HUES48 (cell line): ENCODE results near the gene CEP83.
"Not testable (repeated sequence)": the region's sequence is repeated elsewhere in the genome, so short reads cannot be mapped to it uniquely, and the experiment has no call there.

Source experiments
- H3K27ac ChIP-seq: one replicate; pipeline ENCODE4 v1.7.0; 2013; ENCODE audit warnings: low read depth, low read length, inconsistent platforms
- H3K27me3 ChIP-seq: 2 replicates; pipeline ENCODE4 v1.6.1; 2013; ENCODE audit warnings: mild to moderate bottlenecking, low read length; ENCODE audit not compliant: control insufficient read depth, insufficient read depth
- H3K36me3 ChIP-seq: 2 replicates; pipeline ENCODE4 v1.6.1; 2013; ENCODE audit warnings: low read length; ENCODE audit not compliant: control insufficient read depth, insufficient read depth
- H3K4me1 ChIP-seq: 2 replicates; pipeline ENCODE4 v1.6.1; 2013; ENCODE audit warnings: mild to moderate bottlenecking, low read length; ENCODE audit not compliant: control insufficient read depth, insufficient read depth
- H3K4me3 ChIP-seq: 2 replicates; pipeline ENCODE4 v1.5.1; 2013; ENCODE audit warnings: mild to moderate bottlenecking, low read depth, low read length
- H3K9ac ChIP-seq: 2 replicates; pipeline ENCODE4 v1.6.1; 2013; ENCODE audit warnings: mild to moderate bottlenecking, low read depth, low read length, moderate library complexity
- H3K9me3 ChIP-seq: 2 replicates; pipeline ENCODE4 v1.6.1; 2013; ENCODE audit warnings: low read length; ENCODE audit not compliant: control insufficient read depth, insufficient read depth

Gene CEP83

DNA sequence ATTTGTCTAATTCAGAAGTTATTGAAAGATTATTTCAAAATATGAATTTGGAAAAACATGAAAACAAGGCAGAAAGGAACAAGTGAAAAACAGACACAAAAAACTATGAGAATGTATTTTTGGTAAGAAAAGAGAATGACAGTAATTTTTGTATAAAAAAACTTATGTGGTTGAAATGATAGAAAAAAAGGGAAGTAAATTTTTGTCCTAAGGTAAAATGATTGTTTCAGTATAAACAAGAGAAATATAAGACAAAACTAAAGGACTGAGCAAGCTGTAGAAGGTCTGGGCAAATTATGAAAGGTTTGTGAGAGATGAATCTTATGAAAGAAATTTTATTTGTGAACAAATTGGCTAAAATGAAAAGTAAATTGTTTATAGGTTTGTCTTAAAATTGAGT, 44.6 kb downstream of the CEP83 start:
- H3K27ac ChIP-seq, result no peak overlapping the region
- H3K36me3 ChIP-seq, result peaks cover 5% of the 10 kb centered on the region; the same call in 1 of the 2 replicates
- no peaks in the 10 kb centered on the region for H3K27me3 ChIP-seq
- no peak overlapping the region for H3K9ac ChIP-seq
- peaks cover 17% of the 10 kb centered on the region for H3K4me1 ChIP-seq
- no peak overlapping the region for H3K4me3 ChIP-seq
- no peaks in the 10 kb centered on the region for H3K9me3 ChIP-seq

DNA sequence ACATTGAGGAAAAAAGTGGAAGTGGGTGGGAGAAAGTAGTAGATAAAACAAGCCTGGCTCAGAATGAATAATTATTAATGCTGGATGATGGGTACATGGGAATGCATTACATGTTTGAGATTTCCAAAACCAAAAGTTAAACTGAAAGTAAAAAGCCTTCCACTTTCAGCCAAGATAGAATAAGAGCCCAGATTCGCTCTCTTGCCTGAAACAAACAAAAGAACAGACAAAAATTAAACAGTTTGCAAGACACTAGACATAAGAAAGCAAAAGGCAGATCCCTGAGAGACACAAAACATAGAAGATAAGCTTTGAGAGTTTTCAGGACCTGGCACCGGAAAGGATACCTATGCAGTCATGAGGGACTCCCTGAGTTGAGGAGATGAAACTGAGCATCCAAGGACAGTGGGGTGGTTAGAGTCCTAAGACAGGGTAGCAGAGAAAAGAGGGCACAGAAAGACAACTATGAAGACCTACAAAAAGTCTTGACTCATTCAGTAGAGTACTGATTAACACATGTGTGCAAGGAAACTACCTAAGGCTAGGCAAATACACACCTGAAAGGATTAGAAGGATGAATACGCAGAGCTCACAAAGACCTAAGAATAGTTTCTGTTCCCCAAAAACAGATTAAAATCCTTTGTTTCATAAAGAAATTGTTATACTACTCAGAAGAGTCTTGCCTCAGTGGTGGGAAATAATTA, 54.1 kb downstream of the CEP83 start:
- H3K36me3 ChIP-seq, result peaks cover 13% of the 10 kb centered on the region
- H3K27ac ChIP-seq, result no peak overlapping the region
- H3K4me1 ChIP-seq, result no peaks in the 10 kb centered on the region
- H3K9me3 ChIP-seq, result no peaks in the 10 kb centered on the region
- H3K9ac ChIP-seq, result no peak overlapping the region
- no peak overlapping the region for H3K4me3 ChIP-seq
- no peaks in the 10 kb centered on the region for H3K27me3 ChIP-seq

GRCh38 chr12:94404854-94405253, 54.8 kb downstream of the CEP83 start:
- no peak overlapping the region for H3K4me3 ChIP-seq
- no peaks in the 10 kb centered on the region for H3K27me3 ChIP-seq
- H3K27ac ChIP-seq, result no peak overlapping the region

DNA sequence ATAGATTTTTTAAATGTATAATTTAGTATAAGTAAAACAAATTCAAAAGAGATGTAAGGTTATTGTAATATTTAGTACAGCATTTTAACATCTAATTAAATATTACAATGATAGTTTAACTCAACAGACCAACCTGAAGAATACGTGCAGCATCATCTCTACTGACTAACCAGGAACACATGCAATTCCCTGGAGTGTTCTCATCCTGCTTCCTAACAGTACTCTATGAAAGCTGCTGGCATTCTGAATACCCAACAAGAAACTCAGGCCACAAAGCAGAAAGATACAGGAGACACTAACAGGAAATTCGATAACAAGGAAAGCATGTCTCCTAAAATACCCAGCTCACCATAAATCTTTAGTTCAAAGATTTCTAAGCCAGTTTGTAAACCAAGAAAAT, 58.3 kb downstream of the CEP83 start:
- peaks cover 11% of the 10 kb centered on the region for H3K9me3 ChIP-seq
- H3K27ac ChIP-seq, result no peak overlapping the region
- H3K4me1 ChIP-seq, result no peaks in the 10 kb centered on the region
- H3K4me3 ChIP-seq, result no peak overlapping the region
- H3K27me3 ChIP-seq, result no peaks in the 10 kb centered on the region
- peaks cover 6% of the 10 kb centered on the region; the same call in 1 of the 2 replicates for H3K36me3 ChIP-seq
- H3K9ac ChIP-seq, result no peak overlapping the region

More at GRCh38 chr12:94404854-94405253, 54.8 kb downstream of the CEP83 start:
- H3K9ac ChIP-seq, result no peak overlapping the region
- peaks cover 8% of the 10 kb centered on the region for H3K36me3 ChIP-seq
- no peaks in the 10 kb centered on the region for H3K4me1 ChIP-seq
- H3K9me3 ChIP-seq, result no peaks in the 10 kb centered on the region

DNA sequence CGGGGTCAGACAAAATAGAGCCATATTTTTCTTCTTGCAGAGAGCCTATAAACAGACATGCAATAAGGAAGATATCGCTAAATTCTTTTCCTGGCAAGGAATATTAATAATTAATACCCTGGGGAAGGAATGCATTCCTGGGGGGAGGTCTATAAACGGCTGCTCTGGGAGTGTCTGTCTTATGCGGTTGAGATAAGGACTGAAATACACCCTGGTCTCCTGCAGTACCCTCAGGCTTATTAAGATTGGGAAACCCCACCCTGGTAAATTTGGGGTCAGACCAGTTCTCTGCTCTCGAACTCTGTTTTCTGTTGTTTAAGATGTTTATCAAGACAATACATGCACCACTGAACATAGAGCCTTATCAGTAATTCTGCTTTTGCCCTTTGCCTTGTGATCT, 61.0 kb downstream of the CEP83 start:
- not testable (repeated sequence) for H3K27me3 ChIP-seq, H3K27ac ChIP-seq, H3K4me3 ChIP-seq, H3K9ac ChIP-seq, H3K4me1 ChIP-seq, H3K36me3 ChIP-seq
- H3K9me3 ChIP-seq, result peaks cover 11% of the 10 kb centered on the region

DNA sequence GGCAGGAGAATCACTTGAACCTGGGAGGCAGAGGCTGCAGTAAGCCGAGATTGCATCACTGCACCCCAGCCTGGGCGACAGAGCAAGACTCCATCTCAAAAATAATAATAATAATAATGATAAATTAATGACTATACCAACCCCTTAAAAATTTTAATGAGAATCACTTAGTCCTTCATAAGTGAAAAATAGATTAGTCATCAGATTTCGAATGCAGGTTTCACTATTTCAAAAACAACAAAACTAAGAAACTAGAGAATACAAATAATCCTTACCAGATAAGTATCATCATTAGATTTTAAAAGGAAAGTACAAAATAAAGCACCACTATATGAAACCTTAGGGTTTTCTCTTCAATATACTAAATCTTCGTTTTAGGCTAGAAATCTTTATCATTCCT, 62.3 kb downstream of the CEP83 start:
- no peaks in the 10 kb centered on the region for H3K4me1 ChIP-seq
- H3K4me3 ChIP-seq, result no peak overlapping the region
- no peaks in the 10 kb centered on the region for H3K27me3 ChIP-seq
- no peak overlapping the region for H3K27ac ChIP-seq
- H3K9me3 ChIP-seq, result peaks cover 11% of the 10 kb centered on the region
- no peak overlapping the region for H3K9ac ChIP-seq
- H3K36me3 ChIP-seq, result peaks cover 6% of the 10 kb centered on the region; the same call in 1 of the 2 replicates

DNA sequence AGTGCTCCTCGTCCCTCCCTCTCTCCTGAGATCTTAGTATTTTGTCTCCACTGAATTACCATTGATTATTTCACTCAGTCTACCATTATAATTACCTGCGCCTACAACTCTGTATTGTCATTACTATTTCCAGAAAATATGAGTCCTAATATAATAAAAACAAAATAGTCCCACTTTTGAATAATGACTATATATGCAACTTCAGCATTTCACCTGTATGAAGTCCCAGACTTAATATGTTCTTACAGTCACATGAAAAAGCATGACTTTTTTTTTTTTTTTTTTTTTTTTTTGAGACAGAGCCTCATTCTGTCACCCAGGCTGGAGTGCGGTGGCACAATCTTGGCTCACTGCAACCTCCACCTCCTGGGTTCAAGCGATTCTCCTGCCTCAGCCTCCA, 63.7 kb downstream of the CEP83 start:
- H3K27me3 ChIP-seq, H3K36me3 ChIP-seq, H3K4me1 ChIP-seq, H3K27ac ChIP-seq, H3K4me3 ChIP-seq, H3K9ac ChIP-seq: not testable (repeated sequence)
- H3K9me3 ChIP-seq, result peaks cover 11% of the 10 kb centered on the region

DNA sequence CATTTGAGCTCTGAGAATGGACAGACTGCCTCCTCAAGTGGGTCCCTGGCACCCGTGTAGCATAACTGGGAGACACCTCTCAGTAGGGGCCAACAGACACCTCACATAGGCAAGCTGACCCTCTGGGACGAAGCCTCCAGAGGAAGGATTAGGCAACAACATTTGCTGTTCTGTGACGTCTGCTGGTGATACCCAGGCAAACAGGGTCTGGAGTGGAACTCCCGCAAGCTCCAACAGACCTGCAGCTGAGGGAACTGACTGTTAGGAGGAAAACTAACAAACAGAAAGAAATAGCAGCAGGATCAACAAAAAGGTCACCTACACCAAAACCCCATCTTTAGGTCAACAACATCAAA, 69.6 kb downstream of the CEP83 start:
- Histone ChIP-seq H3K4me1 (no peaks in the 10 kb centered on the region), H3K27ac (peak overlapping the region; percentile 76), H3K4me3 (peak overlapping the region; percentile 58; the same call in 1 of the 2 replicates), H3K9me3 (no peaks in the 10 kb centered on the region), H3K9ac (no peak overlapping the region), H3K27me3 (no peaks in the 10 kb centered on the region), H3K36me3 (peaks cover 3% of the 10 kb centered on the region; the same call in 1 of the 2 replicates)

GRCh38 chr12:94389482-94390129, 70.1 kb downstream of the CEP83 start:
- H3K27me3 ChIP-seq, H3K9me3 ChIP-seq, H3K4me1 ChIP-seq, H3K36me3 ChIP-seq: not testable (repeated sequence)
- peak overlapping the region; percentile 76 for H3K27ac ChIP-seq
- peak overlapping the region; percentile 4; the same call in 1 of the 2 replicates for H3K9ac ChIP-seq
- H3K4me3 ChIP-seq, result peak overlapping the region; percentile 58; the same call in 1 of the 2 replicates

GRCh38 chr12:94386422-94386821, 73.2 kb downstream of the CEP83 start:
- H3K36me3 ChIP-seq, result peaks cover 8% of the 10 kb centered on the region
- no peak overlapping the region for H3K27ac ChIP-seq
- no peaks in the 10 kb centered on the region for H3K4me1 ChIP-seq
- H3K9me3 ChIP-seq, result no peaks in the 10 kb centered on the region
- H3K27me3 ChIP-seq, result no peaks in the 10 kb centered on the region
- no peak overlapping the region for H3K9ac ChIP-seq
- no peak overlapping the region for H3K4me3 ChIP-seq

GRCh38 chr12:94384030-94384429, 75.6 kb downstream of the CEP83 start:
- peaks cover 11% of the 10 kb centered on the region for H3K36me3 ChIP-seq
- no peak overlapping the region for H3K27ac ChIP-seq
- H3K27me3 ChIP-seq, result no peaks in the 10 kb centered on the region
- H3K4me1 ChIP-seq, result no peaks in the 10 kb centered on the region
- H3K9me3 ChIP-seq, result no peaks in the 10 kb centered on the region
- H3K4me3 ChIP-seq, result no peak overlapping the region
- no peak overlapping the region for H3K9ac ChIP-seq
